GM21723 (cell line): ENCODE results near the gene FN3K.
"Not testable (repeated sequence)": the region's sequence is repeated elsewhere in the genome, so short reads cannot be mapped to it uniquely, and the experiment has no call there.

ENCODE experiments used
- ATAC-seq: cut with Tn5 transposase; IDR thresholded peaks from one replicate; pipeline ENCODE4 v1.9.1; 2021; ENCODE audit warnings: mild to moderate bottlenecking, moderate library complexity; ENCODE audit not compliant: unreplicated experiment

FN3K gene

GRCh38 chr17:82736511-82737185, 1.2 kb downstream of the FN3K start:
- no peak for ATAC-seq

- no peak for ATAC-seq
These were observed 2.8 kb downstream of the FN3K start for GRCh38 chr17:82737967-82738877.

DNA sequence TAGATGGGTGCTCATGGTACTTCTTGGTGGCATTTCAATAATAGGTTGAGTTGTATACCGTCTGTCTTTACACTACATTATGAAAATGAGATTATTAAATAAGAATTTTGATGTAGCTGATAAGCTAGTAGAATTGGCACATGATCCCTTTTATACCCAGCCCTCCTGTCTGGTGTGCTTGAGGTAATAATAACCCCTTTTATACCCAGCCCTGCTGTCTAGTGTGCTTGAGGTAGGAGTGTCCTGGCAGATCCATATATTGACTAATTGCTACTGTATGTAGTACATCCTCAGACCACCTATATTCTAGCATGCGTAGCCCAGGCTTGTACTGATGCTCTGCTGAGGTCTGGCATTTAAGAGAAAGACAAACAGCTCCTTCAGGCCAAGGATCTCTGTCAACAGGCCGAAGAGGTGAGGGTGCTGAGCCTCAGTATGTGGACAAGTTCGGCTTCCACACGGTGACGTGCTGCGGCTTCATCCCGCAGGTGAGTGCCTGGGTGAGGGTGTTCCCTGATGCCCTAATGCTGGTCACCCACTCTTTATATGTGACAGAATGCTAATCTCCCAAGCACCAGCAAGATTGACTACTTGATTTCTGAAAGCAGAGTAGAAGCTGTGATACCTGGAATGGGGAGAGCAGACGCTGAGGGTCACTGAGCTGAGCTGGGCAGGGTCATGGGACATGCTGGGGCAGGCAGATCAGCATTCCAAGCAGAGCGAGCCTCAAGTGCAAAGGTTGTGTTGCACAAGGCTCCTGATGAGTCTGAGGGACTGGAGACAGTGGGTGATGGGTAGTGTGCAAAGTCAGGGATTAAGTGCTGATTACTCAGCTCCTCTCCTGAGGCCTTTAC, 5.7 kb downstream of the FN3K start:
- ATAC-seq, result no peak

GRCh38 chr17:82743344-82744219, 8.2 kb downstream of the FN3K start:
- ATAC-seq, result no peak

DNA sequence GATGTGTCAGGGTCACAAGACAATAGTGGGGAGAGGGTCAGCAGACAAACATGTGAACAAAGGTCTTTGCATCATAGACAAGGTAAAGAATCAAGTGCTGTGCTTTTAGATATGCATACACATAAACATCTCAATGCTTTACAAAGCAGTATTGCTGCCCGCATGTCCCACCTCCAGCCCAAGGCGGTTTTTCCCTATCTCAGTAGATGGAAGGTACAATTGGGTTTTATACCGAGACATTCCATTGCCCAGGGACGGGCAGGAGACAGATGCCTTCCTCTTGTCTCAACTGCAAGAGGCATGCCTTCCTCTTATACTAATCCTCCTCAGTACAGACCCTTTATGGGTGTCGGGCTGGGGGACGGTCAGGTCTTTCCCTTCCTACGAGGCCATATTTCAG, 9.3 kb downstream of the FN3K start:
- not testable (repeated sequence) for ATAC-seq

GRCh38 chr17:82745524-82745923, 10.1 kb downstream of the FN3K start:
- no peak for ATAC-seq

DNA sequence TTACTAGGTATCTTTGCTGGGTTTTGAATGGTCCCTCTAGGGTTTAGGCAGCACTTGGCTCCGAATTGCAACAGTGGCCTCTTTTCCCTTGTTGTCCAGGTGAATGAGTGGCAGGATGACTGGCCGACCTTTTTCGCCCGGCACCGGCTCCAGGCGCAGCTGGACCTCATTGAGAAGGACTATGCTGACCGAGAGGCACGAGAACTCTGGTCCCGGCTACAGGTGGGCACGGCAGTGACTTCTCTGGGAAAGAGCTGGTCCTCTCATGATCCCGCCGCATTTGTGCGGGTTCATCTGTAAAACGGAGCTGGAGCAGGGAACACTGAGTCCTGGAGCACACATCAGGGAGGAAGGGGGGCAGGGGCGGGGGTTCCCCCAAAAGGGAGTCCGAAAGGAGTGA, 13.3 kb downstream of the FN3K start:
- no peak for ATAC-seq

DNA sequence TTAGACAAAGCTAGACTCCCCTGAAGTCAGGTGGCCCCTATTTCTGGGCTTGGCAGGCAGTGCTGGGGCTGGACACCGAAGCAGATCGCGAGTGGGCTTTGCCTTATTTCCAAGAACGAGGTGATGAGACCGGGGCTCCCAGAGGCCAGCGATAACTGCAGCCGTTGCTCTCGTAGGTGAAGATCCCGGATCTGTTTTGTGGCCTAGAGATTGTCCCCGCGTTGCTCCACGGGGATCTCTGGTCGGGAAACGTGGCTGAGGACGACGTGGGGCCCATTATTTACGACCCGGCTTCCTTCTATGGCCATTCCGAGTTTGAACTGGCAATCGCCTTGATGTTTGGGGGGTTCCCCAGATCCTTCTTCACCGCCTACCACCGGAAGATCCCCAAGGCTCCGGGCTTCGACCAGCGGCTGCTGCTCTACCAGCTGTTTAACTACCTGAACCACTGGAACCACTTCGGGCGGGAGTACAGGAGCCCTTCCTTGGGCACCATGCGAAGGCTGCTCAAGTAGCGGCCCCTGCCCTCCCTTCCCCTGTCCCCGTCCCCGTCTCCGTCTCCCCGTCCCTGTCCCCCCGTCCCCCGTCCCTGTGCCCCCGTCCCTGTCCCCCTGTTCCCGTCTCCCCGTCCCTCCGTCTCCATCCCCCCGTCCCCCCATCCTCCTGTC, 15.0 kb downstream of the FN3K start:
- no peak for ATAC-seq

GRCh38 chr17:82751171-82751570, 15.8 kb downstream of the FN3K start:
- ATAC-seq, result no peak

- ATAC-seq, result peak; percentile 70
These were observed 16.4 kb downstream of the FN3K start, which contains the start of gene TBCD for GRCh38 chr17:82751571-82752370. Gene TBCD (plus strand): TSS chr17:82752065. CDS start chr17:82752194, 129 bp downstream.

- ATAC-seq, result peak; percentile 24
These were observed 17.2 kb downstream of the FN3K start for GRCh38 chr17:82752371-82753200.

GRCh38 chr17:82753201-82753464, 17.7 kb downstream of the FN3K start:
- no peak for ATAC-seq

- no peak for ATAC-seq
These were observed 19.1 kb downstream of the FN3K start for GRCh38 chr17:82754297-82755208.

DNA sequence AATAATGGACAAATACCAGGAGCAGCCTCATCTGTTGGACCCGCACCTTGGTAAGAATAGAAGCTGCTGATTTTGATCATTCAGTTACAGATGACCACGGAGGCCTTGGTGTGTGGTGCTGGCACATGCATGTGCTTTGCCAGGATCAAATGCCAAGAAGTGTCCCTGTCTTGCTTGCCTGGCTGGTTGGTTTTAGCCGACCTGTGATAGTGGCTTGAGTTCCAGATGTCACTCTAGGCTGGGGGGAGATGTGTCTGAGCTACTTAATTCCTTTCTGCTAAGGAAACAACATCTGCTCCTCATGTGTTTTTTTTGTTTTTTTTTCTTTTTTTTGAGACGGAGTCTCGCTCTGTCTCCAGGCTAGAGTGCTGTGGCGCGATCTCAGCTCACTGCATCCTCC, 20.8 kb downstream of the FN3K start:
- no peak for ATAC-seq

GRCh38 chr17:82765371-82765770, 30.0 kb downstream of the FN3K start:
- ATAC-seq, result no peak

DNA sequence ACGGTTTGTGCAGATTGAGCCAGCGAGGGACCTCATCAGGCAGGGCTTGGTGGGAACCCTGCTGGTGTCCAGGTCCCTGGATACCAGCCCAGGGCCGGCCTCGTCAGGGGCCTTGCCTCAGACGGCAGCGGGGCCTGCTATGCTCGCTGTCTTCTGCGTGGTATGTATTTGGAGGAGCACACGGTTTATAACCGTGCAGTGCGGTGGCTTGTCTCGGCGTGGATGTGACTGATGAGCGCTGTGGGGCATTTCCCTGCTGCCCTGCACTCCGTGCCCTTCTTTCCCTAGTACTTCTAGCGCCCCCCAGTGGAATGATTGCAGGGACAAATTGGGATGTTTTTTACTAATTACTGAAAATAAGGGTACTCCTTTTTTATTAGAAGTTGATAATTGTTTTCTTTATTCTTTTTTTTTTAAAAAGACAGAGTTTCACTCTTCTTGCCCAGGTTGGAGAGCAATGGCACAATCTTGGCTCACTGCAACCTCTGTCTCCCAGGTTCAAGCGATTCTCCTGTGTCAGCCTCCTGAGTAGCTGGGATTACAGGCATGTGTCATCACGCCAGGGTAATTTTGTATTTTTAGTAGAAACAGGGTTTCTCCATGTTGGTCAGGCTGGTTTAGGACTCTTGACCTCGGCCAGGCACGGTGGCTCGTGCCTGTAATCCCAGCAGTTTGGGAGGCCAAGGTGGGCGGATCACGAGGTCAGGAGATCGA, 31.8 kb downstream of the FN3K start:
- ATAC-seq, result no peak

- ATAC-seq, result no peak
These were observed 33.6 kb downstream of the FN3K start for GRCh38 chr17:82769041-82769440.
